Regular cardiac myocyte (primary cell): Measurements from ENCODE around the gene ADRB1. TPM values are rescaled to one million over a fixed set of nuclear protein-coding genes. Genes with fewer than 3 reads are reported as not detected.

Experiments
- total RNA-seq: library from RNA; depleted of rRNA; stranded (reverse); fragments of >200 nt; gene quantifications from 2 replicates; pipeline ENCODE4 v1.2.3, GENCODE V29; 2014

Gene ADRB1
- total RNA-seq, result under 0.01 TPM in 2 replicates

GRCh38 chr10:114043532-114044246, at the start of gene ADRB1:
Gene ADRB1, plus strand, starts transcription at chr10:114043866. Its CDS starts 267 bp downstream, at chr10:114044133.

Other genes starting within 250 kb of the ADRB1 start
- 5.6 and 6.7 TPM in 2 replicates for gene DCLRE1A, start 189.8 kb upstream of the ADRB1 start, total RNA-seq
- 10.1 and 11.5 TPM in 2 replicates for gene NHLRC2, start 189.2 kb upstream of the ADRB1 start, total RNA-seq
- gene CCDC186, start 130.3 kb downstream of the ADRB1 start, total RNA-seq, result 15.1 and 20.0 TPM in 2 replicates
- gene TDRD1, start 135.5 kb downstream of the ADRB1 start, total RNA-seq, result 1.9 and 5.1 TPM in 2 replicates
- under 0.01 TPM in 2 replicates for gene VWA2, start 195.4 kb downstream of the ADRB1 start, total RNA-seq